NB4 (cell line): ENCODE results near the gene FNTB.

Source experiments
- DNase-seq: peaks from one replicate; pipeline ENCODE4 v3.0.0; 2010; ENCODE audit warnings: low read depth
- H3K4me3 ChIP-seq: one replicate; pipeline ENCODE4 v1.5.1; 2011; ENCODE audit warnings: mild to moderate bottlenecking, low read depth, low read length, moderate library complexity
- CTCF ChIP-seq: IDR thresholded peaks from one replicate; pipeline ENCODE4 v1.5.1; 2012; ENCODE audit warnings: low read depth, low read length
- MAX ChIP-seq: IDR thresholded peaks from 2 replicates; pipeline ENCODE4 v1.6.1; 2011; ENCODE audit warnings: low read depth, low read length
- MYC ChIP-seq: IDR thresholded peaks from 2 replicates; pipeline ENCODE4 v1.6.1; 2011; ENCODE audit warnings: low read depth, low read length
- POLR2A ChIP-seq: IDR thresholded peaks from 2 replicates; pipeline ENCODE4 v1.6.1; 2011; ENCODE audit warnings: mild to moderate bottlenecking; ENCODE audit not compliant: insufficient read length; ENCODE audit errors: extremely low read depth

Gene FNTB

GRCh38 chr14:65106316-65106715 is 119.6 kb downstream of the FNTB start:
- H3K4me3 ChIP-seq: no peak overlapping the region
- no peak for TF ChIP-seq CTCF
- TF ChIP-seq MYC: no peak
- no peak for DNase-seq

- TF ChIP-seq MYC (no peak), CTCF (no peak), MAX (no peak), POLR2A (no peak)
- no peak for DNase-seq
- no peak overlapping the region for H3K4me3 ChIP-seq
Observed at GRCh38 chr14:65106736-65107135, 120.0 kb downstream of the FNTB start.

GRCh38 chr14:65107200-65107599 is 120.5 kb downstream of the FNTB start:
- no peak overlapping the region for H3K4me3 ChIP-seq
- no peak for DNase-seq
- no peak for TF ChIP-seq MAX
- no peak for TF ChIP-seq MYC
- no peak for TF ChIP-seq CTCF
- no peak for TF ChIP-seq POLR2A

GRCh38 chr14:65109357-65109756 is 122.7 kb downstream of the FNTB start:
- TF ChIP-seq POLR2A: no peak
- TF ChIP-seq MYC: no peak
- no peak for DNase-seq
- H3K4me3 ChIP-seq: no peak overlapping the region

GRCh38 chr14:65110525-65110924 is 123.8 kb downstream of the FNTB start:
- no peak for DNase-seq
- no peak overlapping the region for H3K4me3 ChIP-seq
- TF ChIP-seq MAX (no peak), CTCF (no peak), POLR2A (no peak), MYC (no peak)
